T-cell (primary cell): ENCODE data around the gene IL15RA. TPM values are rescaled to one million over a fixed set of nuclear protein-coding genes. Genes with fewer than 3 reads are reported as not detected.

Source experiments
- ATAC-seq, 4 experiments: fragments of 200-7000 bp in 3 of 4; fragments of 150-1000 bp in 1 of 4; cut with Tn5 transposase; replicated peaks in 1 of 4; 1 replicate in 3 of 4; 2 replicates in 1 of 4; pipeline ENCODE4 v1.10.0; 2021; ENCODE audit warnings: moderate library complexity in 3 of 4, mild to moderate bottlenecking in 2 of 4, moderate number of reproducible peaks in 1 of 4
- CTCF ChIA-PET, 2 donors: fragments of 300-600 bp; sonication (Branson Sonifier 250); formaldehyde crosslinking; loops; one replicate each; lab custom pipeline; 2022; ENCODE audit warnings: antibody characterized with exemption in 2 of 2; lab: Charles Lee
- POLR2A ChIA-PET, 2 donors: fragments of 300-600 bp; sonication (Branson Sonifier 250); formaldehyde crosslinking; loops; one replicate each; lab custom pipeline; 2022; ENCODE audit warnings: antibody characterized with exemption in 2 of 2; lab: Charles Lee
- DNase-seq, 35 experiments: peaks; one replicate each; pipeline versions ENCODE4 v3.0.0 to v3.0.0-alpha.2; 2013 to 2023
- H3K27ac ChIP-seq: one replicate; pipeline ENCODE4 v1.5.1; 2013; ENCODE audit warnings: low read length
- H3K27me3 ChIP-seq, 2 experiments: replicated peaks in 1 of 2; 1 replicate in 1 of 2; 2 replicates in 1 of 2; pipeline versions ENCODE4 v1.6.1 to v1.7.0; 2013; ENCODE audit warnings: low read length in 1 of 2, mixed read lengths in 1 of 2; ENCODE audit not compliant: control insufficient read depth in 2 of 2, insufficient read depth in 2 of 2; ENCODE audit errors: extremely low read depth in 1 of 2
- H3K36me3 ChIP-seq, 2 donors: 1 replicate in 1 of 2; 2 replicates in 1 of 2; pipeline versions ENCODE4 v1.6.1 to v1.7.0; 2013; ENCODE audit warnings: low read length in 1 of 2; ENCODE audit not compliant: control insufficient read depth in 2 of 2, insufficient read depth in 1 of 2; ENCODE audit errors: extremely low read depth in 1 of 2
- H3K4me1 ChIP-seq, 2 experiments: 1 replicate in 1 of 2; 2 replicates in 1 of 2; pipeline versions ENCODE4 v1.6.1 to v1.7.0; 2013; ENCODE audit warnings: low read length in 2 of 2, mixed read lengths in 1 of 2; ENCODE audit not compliant: insufficient read depth in 2 of 2, control insufficient read depth in 1 of 2; ENCODE audit errors: extremely low read depth in 1 of 2
- H3K4me3 ChIP-seq, 2 donors: 1 replicate in 1 of 2; 2 replicates in 1 of 2; pipeline versions ENCODE4 v1.5.1 to v1.7.0; 2013; ENCODE audit warnings: mild to moderate bottlenecking in 2 of 2, low read length in 1 of 2, moderate library complexity in 1 of 2; ENCODE audit not compliant: control insufficient read depth in 1 of 2; ENCODE audit errors: extremely low read depth in 1 of 2
- H3K9me3 ChIP-seq: 2 replicates; pipeline ENCODE4 v1.7.0; 2013
- H3K27ac Mint-ChIP-seq, 2 donors: one replicate each; pipeline ENCODE4 v1.8.0; 2020 to 2021; ENCODE audit warnings: mild to moderate bottlenecking in 2 of 2, mixed read lengths in 2 of 2
- H3K27me3 Mint-ChIP-seq, 2 donors: one replicate each; pipeline ENCODE4 v1.8.0; 2021 to 2022; ENCODE audit warnings: mixed read lengths in 2 of 2
- H3K36me3 Mint-ChIP-seq: one replicate; pipeline ENCODE4 v1.8.0; 2021; ENCODE audit warnings: mixed read lengths
- H3K4me1 Mint-ChIP-seq, 3 donors: one replicate each; pipeline ENCODE4 v1.8.0; 2020 to 2022; ENCODE audit warnings: mixed read lengths in 3 of 3, mild to moderate bottlenecking in 1 of 3
- H3K4me3 Mint-ChIP-seq, 3 donors: one replicate each; pipeline ENCODE4 v1.8.0; 2020 to 2022; ENCODE audit warnings: mild to moderate bottlenecking in 3 of 3, mixed read lengths in 3 of 3, moderate library complexity in 3 of 3
- H3K9me3 Mint-ChIP-seq, 3 donors: one replicate each; pipeline ENCODE4 v1.8.0; 2020 to 2022; ENCODE audit warnings: mixed read lengths in 3 of 3
- WGBS: methylation state at CpG from one replicate; pipeline ENCODE4 v1.1.5; 2013; ENCODE audit warnings: missing lambda C conversion rate; ENCODE audit not compliant: insufficient coverage; 5-methylcytosine and 5-hydroxymethylcytosine counted together
- total RNA-seq, 35 experiments: library from RNA in 6 of 35; stranded (reverse) in 6 of 35; fragments of 120-200 nt in 1 of 35; gene quantifications; one replicate each; pipeline versions ENCODE4 v1.2.1 to v1.2.4 and lab custom pipeline; 2013 to 2026

Gene IL15RA
- total RNA-seq, 5 donors from 2014 or later (not counting 1 experiment from before 2014, with no cell fraction given): 10.1 to 18.2 (median 10.8) TPM

DNA sequence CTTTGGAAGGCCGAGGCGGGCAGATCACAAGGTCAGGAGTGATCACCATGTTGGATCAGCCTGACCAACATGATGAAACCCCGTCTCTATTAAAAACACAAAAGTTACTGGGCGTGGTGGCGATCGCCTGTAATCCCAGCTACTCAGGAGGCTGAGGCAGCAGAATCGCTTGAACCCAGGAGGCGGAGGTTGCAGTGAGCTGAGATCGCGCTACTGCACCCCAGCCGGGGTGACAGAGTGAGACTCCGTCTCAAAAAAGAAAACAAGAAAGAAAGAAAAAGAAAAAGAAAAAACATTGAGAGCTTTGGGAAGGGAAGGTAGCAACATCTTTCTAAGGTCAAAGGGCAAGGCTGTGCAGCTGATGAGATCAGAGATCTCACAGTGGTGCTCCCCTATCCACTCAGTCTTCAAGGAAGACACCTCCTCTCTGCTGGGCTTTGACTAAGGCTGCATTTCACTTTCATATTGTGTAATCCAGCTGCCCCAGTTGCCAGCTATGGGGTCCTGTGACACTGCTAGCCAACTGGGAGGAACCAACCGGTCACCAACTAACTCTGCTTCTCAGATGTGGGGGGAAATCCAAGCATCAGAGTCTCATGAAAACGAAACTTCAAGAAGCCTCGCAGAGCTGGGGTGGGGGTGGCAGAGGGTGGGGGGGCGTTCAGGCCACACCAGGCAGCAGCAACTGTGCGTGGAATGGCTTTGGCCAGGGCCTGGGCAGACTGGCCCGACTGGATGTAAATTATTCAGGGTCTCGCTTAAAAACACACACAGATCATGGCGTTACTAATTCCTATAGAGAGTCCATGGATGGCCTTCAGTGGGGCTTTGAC is 1.5 kb downstream of the IL15RA start:
- ChIA-PET POLR2A (no interaction called here), CTCF (interaction anchor here in 1 of 2 donors (1.2 kb wide), 1 partner anchor 111 kb away, joined by 4 read pairs; no protein-coding TSS in a partner anchor)
- peak overlapping the region; percentile 90 to 95 (median 93) for H3K4me3 Mint-ChIP-seq
- Histone ChIP-seq H3K9me3 (no peaks in the 10 kb centered on the region), H3K36me3 (no peaks in the 10 kb centered on the region), H3K4me3 (peak overlapping the region; percentile 92 to 98), H3K27me3 (no peaks in the 10 kb centered on the region), H3K4me1 (peaks cover 7 to 28% of the 10 kb centered on the region in 2 experiments), H3K27ac (peak overlapping the region; percentile 84)
- no peaks in the 10 kb centered on the region for H3K9me3 Mint-ChIP-seq
- no peaks in the 10 kb centered on the region for H3K36me3 Mint-ChIP-seq
- ATAC-seq (peak in 2 of 4 experiments; percentile 6 to 63), DNase-seq (peak in 34 of 35 experiments; percentile 12 to 81 (median 47))
- WGBS: 53% methylated on average over 7 of the region's 20 CpGs
- no peaks in the 10 kb centered on the region for H3K27me3 Mint-ChIP-seq
- H3K27ac Mint-ChIP-seq: peak overlapping the region; percentile 92 to 94
- peaks cover 29 to 45% (median 45%) of the 10 kb centered on the region in 3 donors for H3K4me1 Mint-ChIP-seq

DNA sequence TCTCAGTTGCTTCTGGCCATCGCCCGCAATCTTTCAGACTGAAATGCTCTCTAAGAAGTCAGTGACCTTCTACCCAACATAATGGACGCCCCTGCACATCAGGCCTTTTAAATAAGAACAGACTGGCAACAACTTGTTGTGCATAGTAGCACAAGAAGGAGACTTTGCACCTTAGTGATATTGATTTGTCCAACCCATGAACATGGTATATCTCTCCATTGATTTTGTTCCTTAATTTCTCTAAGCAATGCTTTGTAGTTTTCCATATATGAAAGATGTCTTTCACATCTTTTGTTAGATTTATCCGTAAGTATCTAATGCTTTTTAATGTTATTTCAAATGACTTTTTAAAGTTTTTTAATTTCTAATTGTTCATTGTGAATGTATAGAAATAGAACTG is 4.3 kb downstream of the IL15RA start:
- no peaks in the 10 kb centered on the region for H3K9me3 ChIP-seq
- Mint-ChIP-seq H3K36me3 (peaks cover 5% of the 10 kb centered on the region), H3K9me3 (no peaks in the 10 kb centered on the region), H3K27me3 (no peaks in the 10 kb centered on the region), H3K27ac (no peak overlapping the region), H3K4me1 (peaks cover 37 to 56% (median 50%) of the 10 kb centered on the region in 3 donors), H3K4me3 (no peak overlapping the region)
- DNase-seq (no peak), ATAC-seq (no peak)
- H3K36me3 ChIP-seq: no peaks in the 10 kb centered on the region
- H3K27me3 ChIP-seq: no peaks in the 10 kb centered on the region
- POLR2A ChIA-PET: no interaction called here
- peaks cover 5 to 23% of the 10 kb centered on the region in 2 experiments for H3K4me1 ChIP-seq
- no peak overlapping the region for H3K4me3 ChIP-seq
- no peak overlapping the region for H3K27ac ChIP-seq
- WGBS: 0% methylated on average over 1 of the region's 4 CpGs
- CTCF ChIA-PET: no interaction called here

DNA sequence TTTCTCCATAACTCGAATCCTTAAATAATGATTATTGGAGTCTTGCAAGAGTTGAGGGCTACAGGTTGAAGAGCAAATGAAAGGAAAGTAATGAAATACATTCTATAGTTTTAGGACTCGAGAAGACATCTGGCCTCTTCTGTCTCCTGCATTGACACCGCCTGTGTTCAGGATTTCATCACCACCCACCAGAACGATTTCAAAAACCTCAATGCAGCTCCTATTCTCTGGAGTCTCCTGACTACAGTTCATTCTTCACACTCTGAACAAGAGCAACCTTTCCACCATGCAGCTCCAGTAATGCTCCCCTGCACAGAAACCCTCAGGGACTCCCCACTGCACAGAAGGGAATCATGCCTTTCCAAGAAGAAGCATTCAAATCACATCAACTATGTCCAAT is 5.5 kb downstream of the IL15RA start:
- no peaks in the 10 kb centered on the region for H3K27me3 Mint-ChIP-seq
- CTCF ChIA-PET: no interaction called here
- peaks cover 5% of the 10 kb centered on the region for H3K36me3 Mint-ChIP-seq
- Histone ChIP-seq H3K27ac (no peak overlapping the region), H3K27me3 (no peaks in the 10 kb centered on the region), H3K36me3 (no peaks in the 10 kb centered on the region), H3K4me3 (no peak overlapping the region), H3K9me3 (no peaks in the 10 kb centered on the region), H3K4me1 (peaks cover 4 to 22% of the 10 kb centered on the region in 2 experiments)
- POLR2A ChIA-PET: interaction anchor here in 1 of 2 donors (0.6 kb wide), 2 partner anchors 10 to 610 kb away, joined by 3 read pairs; no protein-coding TSS in a partner anchor
- no peak for DNase-seq
- peak overlapping the region in 1 of 3 donors; percentile 22 for H3K4me3 Mint-ChIP-seq
- ATAC-seq: no peak
- peak overlapping the region; percentile 81 to 82 for H3K27ac Mint-ChIP-seq
- no peaks in the 10 kb centered on the region for H3K9me3 Mint-ChIP-seq
- H3K4me1 Mint-ChIP-seq: peaks cover 37 to 56% (median 50%) of the 10 kb centered on the region in 3 donors
- whole genome bisulfite sequencing: 70% methylated on average over 2 of the region's 4 CpGs

DNA sequence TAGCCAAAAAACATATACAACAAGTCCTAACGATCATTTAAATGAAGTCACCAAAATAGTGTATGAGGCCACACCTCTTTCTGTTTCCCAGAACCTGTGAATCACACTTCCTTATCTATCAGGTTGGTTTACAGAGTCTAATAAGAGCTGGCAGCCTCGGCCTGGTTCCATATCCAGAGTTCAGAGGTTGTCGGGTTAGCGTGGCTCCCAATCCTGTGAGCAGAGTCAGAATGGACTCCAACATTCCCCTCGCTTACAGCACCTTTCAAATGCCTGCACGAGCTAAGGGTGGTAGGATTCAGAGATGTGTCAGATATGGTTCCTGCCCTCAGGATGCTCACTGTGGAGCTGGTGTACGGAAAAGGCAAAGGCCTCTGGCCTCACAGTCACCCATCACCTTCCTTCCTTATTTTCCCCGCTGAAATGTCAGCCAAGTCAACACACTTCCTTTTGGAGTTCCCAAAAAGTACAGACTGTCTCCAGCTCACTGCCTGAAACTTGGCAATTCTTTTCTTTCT is 6.0 kb downstream of the IL15RA start:
- Histone ChIP-seq H3K27ac (peak overlapping the region; percentile 38), H3K4me3 (no peak overlapping the region), H3K9me3 (no peaks in the 10 kb centered on the region), H3K4me1 (peaks cover 1 to 17% of the 10 kb centered on the region in 2 experiments), H3K36me3 (no peaks in the 10 kb centered on the region), H3K27me3 (no peaks in the 10 kb centered on the region)
- H3K4me1 Mint-ChIP-seq: peaks cover 35 to 53% (median 48%) of the 10 kb centered on the region in 3 donors
- ChIA-PET POLR2A (interaction anchor here in 1 of 2 donors (0.6 kb wide), 1 partner anchor 610 kb away, joined by 3 read pairs; no protein-coding TSS in a partner anchor), CTCF (interaction anchor here in 1 of 2 donors (0.5 kb wide), 1 partner anchor 183 kb away, joined by 4 read pairs; no protein-coding TSS in a partner anchor)
- H3K36me3 Mint-ChIP-seq: peaks cover 5% of the 10 kb centered on the region
- H3K27ac Mint-ChIP-seq: peak overlapping the region; percentile 81 to 82
- 77% methylated on average over 5 of the region's 8 CpGs for WGBS
- H3K4me3 Mint-ChIP-seq: peak overlapping the region in 2 of 3 donors; percentile 22 to 30
- DNase-seq: peak in 3 of 35 experiments; percentile 7 to 32 (median 13)
- H3K27me3 Mint-ChIP-seq: no peaks in the 10 kb centered on the region
- ATAC-seq: peak in 3 of 4 experiments; percentile 64 to 65 (median 64)
- H3K9me3 Mint-ChIP-seq: no peaks in the 10 kb centered on the region

DNA sequence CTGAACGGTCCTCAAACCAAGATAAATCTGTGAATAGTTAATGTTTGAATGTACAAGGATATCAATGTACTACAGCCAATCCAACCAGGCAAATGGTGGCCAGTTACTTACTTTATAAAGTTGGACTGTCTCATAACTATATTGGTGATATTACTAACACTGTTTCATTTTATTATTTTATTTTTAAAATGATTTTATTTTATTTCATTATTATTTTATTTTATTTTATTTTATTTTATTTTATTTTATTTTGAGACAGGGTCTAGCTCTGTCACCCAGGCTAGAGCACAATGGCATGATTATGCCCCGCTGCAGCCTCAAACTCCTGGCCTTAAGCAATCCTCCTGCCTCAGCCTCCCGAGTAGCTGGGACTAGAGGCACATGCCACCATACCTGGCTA is 6.8 kb downstream of the IL15RA start:
- Mint-ChIP-seq H3K4me1 (peaks cover 26 to 46% (median 41%) of the 10 kb centered on the region in 3 donors), H3K36me3 (peaks cover 5% of the 10 kb centered on the region), H3K27ac (peak overlapping the region; percentile 7 to 65), H3K4me3 (no peak overlapping the region), H3K27me3 (no peaks in the 10 kb centered on the region), H3K9me3 (no peaks in the 10 kb centered on the region)
- Histone ChIP-seq H3K36me3 (peaks cover 0 to 4% of the 10 kb centered on the region in 2 donors), H3K9me3 (no peaks in the 10 kb centered on the region), H3K27me3 (no peaks in the 10 kb centered on the region), H3K4me3 (no peak overlapping the region), H3K4me1 (peaks cover 0 to 9% of the 10 kb centered on the region in 2 experiments), H3K27ac (no peak overlapping the region)
- DNase-seq: no peak
- ChIA-PET CTCF (no interaction called here), POLR2A (no interaction called here)
- 78% methylated on average over 1 of the region's 3 CpGs for WGBS
- no peak for ATAC-seq

DNA sequence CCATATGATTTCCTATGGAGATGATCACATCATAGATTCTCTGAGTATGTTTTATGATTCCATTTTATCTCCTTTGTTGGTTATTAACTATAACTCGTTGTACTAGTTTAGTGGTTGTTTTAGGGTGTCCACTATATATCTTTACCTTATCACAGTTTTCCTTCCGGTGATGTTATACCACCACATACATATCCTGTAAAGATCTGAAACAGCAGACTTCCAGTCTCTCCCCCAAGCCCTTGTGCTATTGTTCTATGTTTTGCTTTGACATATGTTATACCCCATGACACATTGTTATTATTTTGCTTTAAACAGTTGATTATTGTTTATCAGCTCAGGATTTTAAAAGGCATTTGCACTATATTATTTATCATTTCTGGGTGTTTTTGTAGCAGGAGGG is 7.3 kb downstream of the IL15RA start:
- H3K36me3 ChIP-seq: peaks cover 0 to 7% of the 10 kb centered on the region in 2 donors
- H3K4me3 ChIP-seq: no peak overlapping the region
- ChIA-PET POLR2A (no interaction called here), CTCF (no interaction called here)
- H3K27me3 ChIP-seq: no peaks in the 10 kb centered on the region
- no CpG with 5 or more reads among the region's 2 CpGs for WGBS
- H3K4me1 ChIP-seq: peaks cover 0 to 5% of the 10 kb centered on the region in 2 experiments
- Mint-ChIP-seq H3K4me3 (no peak overlapping the region), H3K27me3 (no peaks in the 10 kb centered on the region), H3K9me3 (no peaks in the 10 kb centered on the region), H3K4me1 (peaks cover 21 to 42% (median 37%) of the 10 kb centered on the region in 3 donors), H3K27ac (peak overlapping the region; percentile 7 to 65), H3K36me3 (peaks cover 7% of the 10 kb centered on the region)
- no peak for DNase-seq
- ATAC-seq: no peak
- H3K9me3 ChIP-seq: no peaks in the 10 kb centered on the region
- H3K27ac ChIP-seq: no peak overlapping the region
